ENCODE measurements around the gene DHX35.

- TF ChIP-seq CTCF (conservative IDR thresholded peaks at IDR 0.05) (no peak), ZFX (IDR thresholded peaks at IDR 0.05) (no peak)
These were observed 11.0 kb downstream of the DHX35 start for GRCh38 chr20:38973107-38973506.
